ENCODE measurements around the gene SLC8A2. TPM values are rescaled to one million over a fixed set of nuclear protein-coding genes. Genes with fewer than 3 reads are reported as not detected.

The SLC8A2 gene
- total and polyA plus RNA-seq, 2 of the 8 experiments (the other 6 are each of a cell fraction or from before 2014, with no cell fraction given) = 7.3 to 12.4 TPM

DNA sequence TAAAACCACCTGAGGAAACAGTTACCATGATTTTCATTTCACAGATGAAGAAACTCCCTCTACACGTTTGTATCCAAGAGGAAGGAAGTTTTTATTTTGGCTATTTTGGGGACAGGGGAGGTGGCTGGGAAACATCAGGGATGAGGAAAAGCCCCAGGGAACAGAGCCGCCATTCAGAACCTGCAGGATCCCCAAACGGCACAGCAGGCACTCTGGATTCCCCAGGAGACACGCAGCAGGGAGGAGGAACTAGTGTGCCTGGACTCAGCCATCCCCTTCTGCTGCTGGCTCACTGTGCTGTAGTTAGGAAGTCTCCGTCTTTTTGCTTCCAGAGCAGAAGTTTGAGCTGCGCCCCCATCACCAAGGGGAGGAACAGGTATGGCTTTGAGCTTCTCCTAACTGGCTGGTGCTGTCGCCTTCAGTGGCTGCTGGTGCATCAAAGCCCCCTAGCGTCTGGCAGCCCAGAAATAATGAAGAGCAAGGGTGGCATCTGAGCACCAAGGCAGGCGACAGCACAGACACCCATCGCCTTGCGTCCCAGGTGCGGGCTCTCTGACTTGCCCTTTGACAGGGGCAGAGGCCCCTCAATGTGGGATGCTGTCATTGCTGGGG, 38.9 kb upstream of the SLC8A2 start:
- H3K4ac ChIP-seq (replicated peaks; ENCODE audit: insufficient read length, low read depth, low read length) = no peak overlapping the region
- peaks cover 0 to 11% (median 4%) of the 10 kb centered on the region in 4 experiments; a peak in 5 of 7 replicates for H3K4me1 ChIP-seq (replicated peaks in 1 of 4; ENCODE audit: control insufficient read depth in 3 of 4, insufficient read depth in 4 of 4, low read length in 3 of 4)
- FAIRE-seq (no peak), DNase-seq (ENCODE audit: low read depth in 1 of 2, low spot score in 2 of 2) (no peak)
- H3K18ac ChIP-seq (ENCODE audit: extremely low read depth, low read length) = no peak overlapping the region
- no peaks in the 10 kb centered on the region for H3K9me3 ChIP-seq (ENCODE audit: insufficient read depth in 2 of 2, low read depth in 1 of 2, low read length in 1 of 2)
- TF ChIP-seq CTCF (IDR thresholded peaks at IDR 0.05; ENCODE audit: control extremely low read depth in 1 of 3, insufficient read depth in 1 of 3, low read depth in 1 of 3, low read length in 3 of 3) = peak in 1 of 3 experiments; percentile 14; a peak in 1 of 4 replicates
- no peak for TF ChIP-seq CHD1 (IDR thresholded peaks at IDR 0.05; ENCODE audit: low read depth, low read length)
- no peak overlapping the region for H4K91ac ChIP-seq (replicated peaks; ENCODE audit: insufficient read length, low read length)
- H3K4me2 ChIP-seq (ENCODE audit: insufficient read depth in 1 of 2, low read depth in 2 of 2, low read length in 2 of 2) = no peak overlapping the region
- no peak overlapping the region for H2BK12ac ChIP-seq (ENCODE audit: low read depth, low read length)
- no peak overlapping the region for H2BK120ac ChIP-seq (replicated peaks; ENCODE audit: low read depth, low read length)
- H2AK5ac ChIP-seq (ENCODE audit: low read depth, low read length) = no peak overlapping the region
- H3K79me1 ChIP-seq (ENCODE audit: low read depth, low read length) = peaks cover 37% of the 10 kb centered on the region
- H3K56ac ChIP-seq (replicated peaks; ENCODE audit: insufficient read length, low read depth, low read length) = no peak overlapping the region
- CTCF ChIA-PET (ENCODE audit: partially characterized antibody) = interaction anchor here (0.5 to 3.0 kb wide), 18 partner anchors 10 to 235 kb away, joined by 3 to 11 read pairs (median 4); partner anchors contain the start of genes EHD2, KPTN and NOP53
- no peak overlapping the region for H3K4me3 ChIP-seq (ENCODE audit: extremely low read depth in 1 of 4, insufficient read depth in 2 of 4, low read depth in 3 of 4, low read length in 4 of 4)
- no peak overlapping the region for H4K5ac ChIP-seq (ENCODE audit: insufficient read length, low read depth, low read length)
- no peak overlapping the region for H2AFZ ChIP-seq (ENCODE audit: low read length)
- H3K23me2 ChIP-seq (ENCODE audit: low read depth, low read length) = peaks cover 6% of the 10 kb centered on the region; the same call in 1 of the 2 replicates
- H2BK15ac ChIP-seq (ENCODE audit: low read length) = no peak overlapping the region
- H3K23ac ChIP-seq (ENCODE audit: insufficient read length) = no peak overlapping the region
- H3K27me3 ChIP-seq (replicated peaks in 1 of 4; ENCODE audit: control insufficient read depth in 3 of 4, extremely low read depth in 1 of 4, insufficient read depth in 3 of 4, low read length in 3 of 4) = no peaks in the 10 kb centered on the region
- no peak overlapping the region for H2BK5ac ChIP-seq (ENCODE audit: low read depth, low read length)
- H3K36me3 ChIP-seq (ENCODE audit: control insufficient read depth in 2 of 4, insufficient read depth in 4 of 4, low read length in 3 of 4) = no peaks in the 10 kb centered on the region
- H3K14ac ChIP-seq (ENCODE audit: insufficient read length) = no peak overlapping the region
- peaks cover 6 to 23% of the 10 kb centered on the region in 2 experiments for H4K20me1 ChIP-seq (replicated peaks in 1 of 2; ENCODE audit: control insufficient read depth in 1 of 2, insufficient read depth in 2 of 2, low read length in 2 of 2)
- no peak overlapping the region for H4K8ac ChIP-seq (ENCODE audit: extremely low read depth, insufficient read depth, low read length)
- peaks cover 7 to 80% of the 10 kb centered on the region in 2 experiments; a peak in 3 of 4 replicates for H3K79me2 ChIP-seq (ENCODE audit: control insufficient read depth in 1 of 2, insufficient read depth in 2 of 2, low read length in 2 of 2)
- no peak overlapping the region for H3K27ac ChIP-seq (ENCODE audit: low read depth, low read length)
- no peak overlapping the region for H2BK20ac ChIP-seq (ENCODE audit: low read length)
- 82% methylated on average over 12 of the region's 12 CpGs; no CpG with 5 or more reads in 1 of the 2 experiments for WGBS, 2 experiments (ENCODE audit: extremely low coverage in 1 of 2, insufficient coverage in 1 of 2, insufficient read length in 1 of 2, insufficient replicate concordance in 2 of 2, low coverage in 1 of 2, low lambda C conversion rate in 2 of 2, missing lambda C conversion rate in 1 of 2)
- POLR2A ChIA-PET (ENCODE audit: partially characterized antibody) = interaction anchor here (0.5 to 0.7 kb wide), 2 partner anchors 50 to 58 kb away, joined by 3 read pairs; no protein-coding TSS in a partner anchor
- H3K9ac ChIP-seq (replicated peaks in 1 of 4; ENCODE audit: extremely low read depth in 1 of 4, low read depth in 3 of 4, low read length in 3 of 4) = no peak overlapping the region
